Stimulated activated CD4-positive, alpha-beta T cell treated with anti-CD3 and anti-CD28 coated beads, Interleukin-1b, Interleukin-23, amount 100 ng/mL, for 1 hour (primary cell): ENCODE measurements around the gene UGP2.
"Not testable (repeated sequence)": the region's sequence is repeated elsewhere in the genome, so short reads cannot be mapped to it uniquely, and the experiment has no call there.

Experiments
- DNase-seq, 2 donors: peaks; one replicate each; pipeline ENCODE4 v3.0.0-alpha.2; 2020; ENCODE audit warnings: low read depth in 2 of 2

Gene UGP2

GRCh38 chr2:63840081-63840784 is 1.5 kb upstream of the UGP2 start:
- no peak for DNase-seq

- DNase-seq, result peak; percentile 91 to 94
These were observed 877 bp upstream of the UGP2 start for GRCh38 chr2:63840785-63841253.

- DNase-seq, result no peak
These were observed 709 bp downstream of the UGP2 start for GRCh38 chr2:63842149-63843061.

- DNase-seq, result no peak
These were observed 1.4 kb downstream of the UGP2 start for GRCh38 chr2:63843093-63843492.

- DNase-seq, result no peak
These were observed 2.1 kb downstream of the UGP2 start for GRCh38 chr2:63843791-63844190.

DNA sequence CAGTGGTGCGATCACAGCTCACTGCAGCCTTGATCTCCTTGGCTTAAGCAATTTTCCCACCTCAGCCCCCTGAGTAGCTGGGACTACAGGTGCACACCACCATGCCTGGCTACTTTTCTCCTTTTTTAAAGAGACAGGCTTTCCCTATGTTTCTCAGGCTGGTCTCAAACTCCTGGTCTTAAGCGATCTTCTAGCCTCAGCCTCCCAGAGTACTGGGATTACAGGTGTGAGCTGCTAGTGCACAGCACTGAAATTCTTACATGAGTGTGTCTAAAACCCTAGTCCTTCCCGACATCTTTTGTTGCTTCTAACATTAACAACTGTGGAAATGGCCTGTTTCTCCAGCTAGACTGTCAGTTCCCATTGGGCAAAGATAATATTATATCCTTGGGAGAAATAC is 2.9 kb downstream of the UGP2 start:
- DNase-seq, result no peak

GRCh38 chr2:63845866-63846265 is 4.2 kb downstream of the UGP2 start:
- no peak for DNase-seq

- no peak for DNase-seq
These were observed 4.8 kb downstream of the UGP2 start for GRCh38 chr2:63846487-63846886.

DNA sequence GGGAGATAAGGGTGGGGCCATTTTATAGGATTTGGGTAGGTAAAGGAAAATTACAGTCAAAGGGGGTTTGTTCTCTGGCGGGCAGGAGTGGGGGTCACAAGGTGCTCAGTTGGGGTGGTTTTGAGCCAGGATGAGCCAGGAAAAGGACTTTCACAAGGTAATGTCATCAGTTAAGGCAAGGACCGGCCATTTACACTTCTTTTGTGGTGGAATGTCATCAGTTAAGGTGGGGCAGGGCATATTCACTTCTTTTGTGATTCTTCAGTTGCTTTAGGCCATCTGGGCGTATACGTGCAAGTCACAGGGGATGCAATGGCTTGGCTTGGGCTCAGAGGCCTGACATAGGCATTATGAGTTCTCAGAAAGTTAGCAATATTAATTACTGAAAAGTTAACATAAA is 5.9 kb downstream of the UGP2 start:
- not testable (repeated sequence) for DNase-seq

- DNase-seq, result no peak
These were observed 7.9 kb downstream of the UGP2 start for GRCh38 chr2:63849381-63850203.

DNA sequence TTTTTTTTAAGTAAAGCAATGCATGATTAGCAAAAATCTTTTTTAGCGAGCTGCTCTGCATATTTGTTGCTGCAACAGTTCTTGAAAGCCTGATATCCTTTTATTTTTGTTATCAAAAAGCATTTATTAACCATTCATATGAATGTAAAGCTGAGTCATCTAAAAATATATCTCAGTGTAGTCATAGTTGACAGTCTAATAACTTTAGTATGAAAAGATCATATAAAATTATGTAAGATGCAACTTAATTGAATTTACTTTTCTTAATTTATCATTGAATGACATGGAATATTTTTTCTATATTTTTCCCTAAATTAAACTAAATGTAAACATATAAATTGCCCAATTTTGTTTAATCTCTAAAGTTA is 8.5 kb downstream of the UGP2 start:
- no peak for DNase-seq

DNA sequence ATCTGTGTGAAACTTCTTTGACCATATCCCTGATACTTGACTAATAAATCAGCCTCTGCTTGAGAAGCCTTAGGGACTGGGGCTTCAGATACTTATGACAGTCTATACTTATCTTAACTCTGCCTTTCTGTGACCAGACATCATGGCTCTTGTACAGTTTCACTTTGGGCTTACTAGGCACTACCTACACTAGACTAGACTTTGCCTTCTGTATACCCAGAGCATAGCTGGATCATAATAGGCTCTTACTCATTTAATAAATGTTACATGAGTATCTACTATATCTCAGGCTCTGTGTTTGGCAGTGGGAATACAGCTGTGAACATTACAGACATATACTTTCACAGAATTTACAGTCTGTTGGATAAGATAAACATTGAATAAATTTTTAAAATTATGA is 9.0 kb downstream of the UGP2 start:
- no peak for DNase-seq

GRCh38 chr2:63851691-63852311 is 10.1 kb downstream of the UGP2 start:
- DNase-seq, result no peak

DNA sequence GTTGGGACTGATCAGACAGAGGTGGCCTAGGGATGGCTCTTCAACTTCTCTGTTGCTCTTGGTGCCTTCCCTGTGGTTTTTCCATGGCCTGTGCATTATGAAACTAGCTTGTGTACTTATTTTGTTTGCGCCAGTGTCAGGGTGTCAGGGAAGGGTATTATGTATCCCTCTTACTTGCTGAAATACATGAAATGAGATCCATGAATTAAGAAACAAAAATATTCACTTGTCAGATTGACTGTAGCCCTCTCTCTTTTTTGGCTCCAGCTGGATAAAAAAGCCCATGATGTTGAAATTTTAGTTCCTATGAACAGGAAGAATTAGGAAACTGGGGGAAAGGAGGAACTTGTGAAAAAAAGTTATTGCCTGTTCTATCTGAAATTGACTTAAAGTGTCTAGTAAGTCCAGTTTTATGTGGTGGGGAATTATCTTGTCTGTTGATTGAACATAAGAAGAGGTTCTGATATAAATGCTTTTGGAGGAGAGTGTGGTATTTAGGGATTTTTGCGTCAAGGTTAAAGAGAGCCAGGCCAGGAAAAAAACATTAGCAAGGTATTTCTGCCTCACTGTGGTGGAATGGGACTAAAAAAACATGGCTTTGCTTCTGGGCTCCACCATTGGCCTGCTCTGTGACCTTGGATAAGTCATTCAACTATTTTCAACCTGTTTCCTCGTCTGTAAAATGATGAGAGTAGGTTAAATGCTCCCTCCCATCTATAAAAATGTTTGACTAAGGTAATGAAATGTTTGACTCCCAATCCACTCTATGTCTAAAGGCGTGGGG is 12.0 kb downstream of the UGP2 start:
- no peak for DNase-seq

DNA sequence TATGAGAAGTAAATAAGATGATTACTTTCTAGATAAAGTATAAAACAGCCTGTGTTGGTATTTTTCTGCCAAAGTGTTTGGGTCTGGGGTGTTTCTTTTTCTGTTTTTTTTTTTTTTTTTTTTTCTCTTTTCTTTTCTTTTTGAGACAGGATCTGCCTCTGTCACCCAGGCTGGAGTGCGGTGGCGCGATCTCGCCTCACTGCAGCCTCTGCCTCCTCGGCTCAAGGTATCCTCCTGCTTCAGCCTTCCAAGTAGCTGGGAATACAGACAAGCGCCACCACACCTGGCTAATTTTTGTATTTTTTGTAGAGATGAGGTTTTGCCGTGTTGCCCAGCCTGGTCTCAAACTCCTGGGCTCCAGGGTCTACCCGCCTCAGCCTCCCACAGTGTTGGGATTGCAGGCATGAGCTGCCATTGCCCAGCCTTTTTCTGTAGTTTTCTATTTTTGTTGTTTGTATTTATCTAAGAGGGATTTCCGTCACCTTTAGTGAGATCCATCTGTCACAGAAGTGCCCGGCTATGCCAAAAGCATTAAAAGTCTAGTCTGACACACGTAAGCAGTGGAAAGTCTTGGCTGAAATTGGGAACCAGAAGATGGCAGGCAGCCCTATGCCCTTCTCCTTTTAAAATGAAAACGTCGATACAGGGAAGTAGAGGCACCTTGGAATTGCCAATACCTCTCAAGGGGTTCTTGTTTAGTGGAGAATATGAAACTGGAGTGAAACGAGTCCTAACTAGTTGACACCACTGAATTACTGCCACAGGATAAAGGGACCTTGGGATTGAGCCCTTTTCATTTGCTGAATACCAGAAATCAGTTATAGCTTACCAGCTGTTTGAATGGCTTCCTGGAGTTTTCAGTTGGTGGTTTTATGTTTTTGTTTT is 14.0 kb downstream of the UGP2 start:
- no peak for DNase-seq

GRCh38 chr2:63856303-63856603 is 14.6 kb downstream of the UGP2 start:
- DNase-seq, result no peak

DNA sequence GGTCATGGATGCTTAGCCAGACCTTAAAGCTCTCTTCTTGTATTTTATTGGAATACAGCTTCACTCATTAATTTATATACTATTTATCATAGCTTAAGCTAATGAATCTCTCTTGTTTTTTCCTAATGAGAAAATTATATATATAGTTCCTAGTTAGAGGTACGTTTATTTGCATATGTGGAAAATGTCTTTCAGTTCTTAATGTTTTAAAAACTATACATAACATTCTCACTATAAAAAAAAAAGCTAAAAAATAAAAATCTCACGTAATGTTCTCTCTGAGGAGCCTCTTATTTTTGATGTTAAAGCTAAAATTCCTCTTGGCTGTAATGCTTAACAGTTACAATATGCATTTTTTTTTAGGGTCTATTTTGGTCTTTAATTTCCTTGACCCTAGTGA is 16.6 kb downstream of the UGP2 start:
- no peak for DNase-seq

- DNase-seq, result no peak
These were observed 19.6 kb downstream of the UGP2 start for GRCh38 chr2:63861220-63861822.

GRCh38 chr2:63862806-63863205 is 21.1 kb downstream of the UGP2 start:
- DNase-seq, result no peak

GRCh38 chr2:63863707-63864106 is 22.0 kb downstream of the UGP2 start:
- no peak for DNase-seq
